ENCODE results near the gene IRF4. TPM values are rescaled to one million over a fixed set of nuclear protein-coding genes. Genes with fewer than 3 reads are reported as not detected.

IRF4 gene
- total RNA-seq, 3 donors from 2014 or later, result 2.8 to 10.5 (median 4.5) TPM

DNA sequence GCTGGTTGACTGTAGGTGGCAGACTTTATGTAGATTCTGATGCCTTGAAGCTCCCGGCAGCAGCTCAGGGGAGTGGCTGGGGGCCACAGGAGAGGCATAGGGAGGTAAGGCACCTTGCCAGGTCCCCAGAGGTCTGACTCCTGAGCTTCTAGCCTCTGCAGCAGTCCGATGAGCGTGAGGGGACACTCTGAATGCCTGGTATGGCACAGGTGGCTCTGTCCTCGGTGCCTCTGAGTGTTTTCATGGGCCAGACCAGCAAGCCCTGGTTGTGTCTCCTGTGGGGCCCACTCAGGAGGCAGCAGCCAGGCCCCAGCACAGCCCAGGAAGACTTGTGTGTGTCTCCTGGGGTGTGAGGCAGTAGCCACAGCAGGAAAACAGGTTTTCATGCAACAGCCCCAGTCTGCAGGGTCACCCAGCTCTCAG lies 39.7 kb upstream of the IRF4 start:
- H3K4me1 ChIP-seq (ENCODE audit: low read depth), result no peaks in the 10 kb centered on the region
- H3K36me3 ChIP-seq (ENCODE audit: low read depth), result no peaks in the 10 kb centered on the region
- intact Hi-C loops (cut with DNase I, micrococcal nuclease), result no loop called here
- ATAC-seq (no peak), DNase-seq (no peak)
- H3K4me3 ChIP-seq, result no peak overlapping the region
- H3K9me3 ChIP-seq, result peaks cover 17% of the 10 kb centered on the region
- TF ChIP-seq, protein P1, sequence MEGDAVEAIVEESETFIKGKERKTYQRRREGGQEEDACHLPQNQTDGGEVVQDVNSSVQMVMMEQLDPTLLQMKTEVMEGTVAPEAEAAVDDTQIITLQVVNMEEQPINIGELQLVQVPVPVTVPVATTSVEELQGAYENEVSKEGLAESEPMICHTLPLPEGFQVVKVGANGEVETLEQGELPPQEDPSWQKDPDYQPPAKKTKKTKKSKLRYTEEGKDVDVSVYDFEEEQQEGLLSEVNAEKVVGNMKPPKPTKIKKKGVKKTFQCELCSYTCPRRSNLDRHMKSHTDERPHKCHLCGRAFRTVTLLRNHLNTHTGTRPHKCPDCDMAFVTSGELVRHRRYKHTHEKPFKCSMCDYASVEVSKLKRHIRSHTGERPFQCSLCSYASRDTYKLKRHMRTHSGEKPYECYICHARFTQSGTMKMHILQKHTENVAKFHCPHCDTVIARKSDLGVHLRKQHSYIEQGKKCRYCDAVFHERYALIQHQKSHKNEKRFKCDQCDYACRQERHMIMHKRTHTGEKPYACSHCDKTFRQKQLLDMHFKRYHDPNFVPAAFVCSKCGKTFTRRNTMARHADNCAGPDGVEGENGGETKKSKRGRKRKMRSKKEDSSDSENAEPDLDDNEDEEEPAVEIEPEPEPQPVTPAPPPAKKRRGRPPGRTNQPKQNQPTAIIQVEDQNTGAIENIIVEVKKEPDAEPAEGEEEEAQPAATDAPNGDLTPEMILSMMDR (IDR thresholded peaks at IDR 0.05), result no peak

DNA sequence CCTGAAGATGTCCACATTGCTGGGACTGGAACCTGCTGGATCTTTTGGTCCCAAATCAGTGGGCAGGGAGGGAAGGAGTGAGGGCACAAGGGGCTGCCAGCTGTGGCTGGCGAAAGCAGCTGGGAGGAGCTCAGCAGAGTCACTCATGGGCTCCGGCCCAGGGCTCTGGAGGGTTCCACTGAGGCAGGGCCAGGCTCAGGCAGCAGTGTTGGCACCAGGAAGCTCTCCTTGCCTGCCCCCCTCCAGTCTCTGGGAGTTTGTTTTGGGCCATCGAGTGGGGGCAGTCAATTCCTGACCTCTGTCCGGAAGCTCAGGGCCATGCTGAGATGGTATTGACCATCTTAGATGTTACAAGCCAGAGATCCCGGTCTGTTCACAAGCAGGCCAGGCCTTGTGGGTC lies 39.1 kb upstream of the IRF4 start:
- TF ChIP-seq, protein P1 (IDR thresholded peaks at IDR 0.05), result no peak
- H3K4me1 ChIP-seq (ENCODE audit: low read depth), result no peaks in the 10 kb centered on the region
- peaks cover 21% of the 10 kb centered on the region for H3K9me3 ChIP-seq
- no peak overlapping the region for H3K4me3 ChIP-seq
- DNase-seq, result no peak
- H3K36me3 ChIP-seq (ENCODE audit: low read depth), result no peaks in the 10 kb centered on the region
- ATAC-seq, result no peak
- intact Hi-C loops (cut with DNase I, micrococcal nuclease), result no loop called here

DNA sequence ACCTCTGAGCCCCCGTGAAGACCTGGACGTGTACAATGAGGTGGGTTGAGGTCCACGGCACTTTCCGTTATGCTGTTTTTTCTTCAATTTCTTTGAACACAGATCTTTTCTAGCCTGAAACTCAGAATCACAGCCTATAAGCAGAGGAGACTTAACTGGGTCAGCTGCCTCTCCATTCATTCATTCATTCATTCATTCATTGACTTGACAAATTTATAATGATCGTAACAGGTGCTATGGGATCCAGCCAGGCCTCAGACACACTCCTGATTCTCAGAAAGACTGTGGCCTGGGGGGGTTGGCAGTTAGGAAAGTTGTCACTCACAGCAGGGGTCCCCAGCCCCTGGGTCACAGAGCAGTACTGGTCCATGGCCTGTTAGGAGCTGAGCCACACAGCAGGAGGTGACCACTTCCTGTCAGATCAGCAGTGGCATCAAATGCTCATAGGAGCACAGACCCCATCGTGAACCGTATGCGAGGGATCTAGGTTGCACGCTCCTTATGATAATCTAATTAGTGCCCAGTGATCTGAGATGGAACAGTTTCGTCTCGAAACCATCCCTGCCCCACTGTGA lies 38.6 kb upstream of the IRF4 start:
- H3K4me3 ChIP-seq, result no peak overlapping the region
- H3K36me3 ChIP-seq (ENCODE audit: low read depth), result no peaks in the 10 kb centered on the region
- TF ChIP-seq, protein P1 (IDR thresholded peaks at IDR 0.05), result no peak
- ATAC-seq (no peak), DNase-seq (no peak)
- H3K9me3 ChIP-seq, result peaks cover 19% of the 10 kb centered on the region
- H3K4me1 ChIP-seq (ENCODE audit: low read depth), result no peaks in the 10 kb centered on the region
- intact Hi-C loops (cut with DNase I, micrococcal nuclease), result no loop called here

DNA sequence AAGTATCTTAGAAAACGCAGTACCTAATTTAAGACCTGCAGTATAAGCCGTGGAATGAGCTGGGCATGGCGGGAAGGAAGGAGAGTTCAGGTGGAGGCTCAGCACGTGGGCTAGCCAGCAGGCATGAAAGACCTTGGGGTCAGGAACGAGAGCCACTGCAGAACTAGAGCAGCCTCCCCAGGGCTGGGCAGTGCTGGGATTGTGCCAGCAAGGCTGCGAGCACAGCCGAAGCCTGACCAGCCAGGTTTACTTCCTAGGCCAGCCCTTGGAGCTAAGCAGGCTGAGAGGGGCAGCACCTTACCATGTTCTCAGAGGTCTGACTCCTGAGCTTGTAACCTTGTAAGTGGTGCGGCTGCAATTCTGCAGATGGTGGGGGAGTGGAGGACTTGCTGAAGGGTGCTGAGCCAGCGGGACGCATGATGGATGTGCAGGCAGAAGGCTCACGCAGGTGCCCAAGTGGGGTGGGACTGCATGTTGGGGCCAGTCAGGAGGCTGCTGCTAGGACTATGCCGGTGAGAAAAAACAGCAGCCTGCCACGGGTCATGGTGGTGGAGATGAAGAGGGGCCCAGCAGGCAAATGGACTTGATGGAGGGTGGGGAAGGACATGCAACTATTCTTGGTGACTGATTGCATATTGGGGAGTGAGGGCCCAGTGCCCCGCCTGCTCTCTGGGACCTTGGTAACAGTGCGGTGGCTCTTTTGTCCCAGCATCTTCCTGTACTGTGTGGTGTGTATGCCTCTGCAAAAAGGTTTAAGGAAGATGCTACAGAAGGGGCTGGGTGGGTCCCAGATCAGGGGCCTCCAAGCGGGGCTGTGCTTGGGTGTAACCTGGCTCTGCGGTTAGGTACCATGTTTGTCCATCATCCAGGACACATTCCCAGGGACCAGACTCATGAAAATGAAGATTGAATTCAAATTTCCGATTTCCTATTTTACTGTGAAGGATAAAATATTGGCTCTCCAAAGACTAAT lies 37.6 kb upstream of the IRF4 start:
- Histone ChIP-seq H3K4me1 (ENCODE audit: low read depth) (no peaks in the 10 kb centered on the region), H3K4me3 (no peak overlapping the region), H3K36me3 (ENCODE audit: low read depth) (no peaks in the 10 kb centered on the region), H3K9me3 (peaks cover 22% of the 10 kb centered on the region)
- intact Hi-C loops (cut with DNase I, micrococcal nuclease), result no loop called here
- TF ChIP-seq, protein P1 (IDR thresholded peaks at IDR 0.05), result no peak
- ATAC-seq (no peak), DNase-seq (no peak)

DNA sequence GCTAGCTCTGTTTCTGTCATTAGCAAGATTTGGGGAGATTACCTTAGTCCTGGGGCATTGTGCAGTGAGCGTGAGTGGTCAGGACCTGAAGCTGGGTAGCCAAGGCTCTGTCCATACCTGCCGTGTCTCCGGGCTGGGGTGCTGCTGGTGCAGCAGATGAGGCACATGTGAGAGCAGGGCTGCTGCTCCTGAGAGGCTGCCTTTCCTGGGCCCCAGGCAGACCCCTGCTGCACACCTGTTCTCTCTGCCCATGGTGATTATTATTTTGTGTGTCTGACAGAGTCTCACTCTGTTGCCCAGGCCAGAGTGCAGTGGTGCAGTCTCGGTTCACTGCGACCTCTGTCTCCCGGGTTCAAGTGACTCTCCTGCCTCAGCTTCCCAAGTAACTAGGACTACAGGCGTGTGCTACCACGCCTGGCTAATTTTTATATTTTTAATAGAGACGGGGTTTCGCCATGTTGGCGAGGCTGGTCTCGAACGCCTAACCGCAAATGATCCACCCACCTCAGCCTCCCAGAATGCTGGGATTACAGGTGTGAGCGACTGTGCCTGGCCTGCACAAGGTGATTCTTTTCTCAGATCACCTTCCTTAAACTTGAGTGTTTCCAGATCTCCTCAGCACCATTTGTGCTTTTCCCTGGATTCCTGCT lies 36.8 kb upstream of the IRF4 start:
- Histone ChIP-seq H3K9me3 (peaks cover 19% of the 10 kb centered on the region), H3K4me1 (ENCODE audit: low read depth) (no peaks in the 10 kb centered on the region), H3K36me3 (ENCODE audit: low read depth) (no peaks in the 10 kb centered on the region), H3K4me3 (no peak overlapping the region)
- intact Hi-C loops (cut with DNase I, micrococcal nuclease), result no loop called here
- no peak for ATAC-seq
- DNase-seq, result peak in 1 of 3 donors; percentile 53
- TF ChIP-seq, protein P1 (IDR thresholded peaks at IDR 0.05), result no peak
